Esophagus muscularis mucosa (tissue), 3 donors: ENCODE data around the gene ZNF200.

Experiments used
- CTCF ChIP-seq, 3 experiments: fragments of 200-600 bp in 2 of 3; fragments of 450-650 bp in 1 of 3; sonication (generic) in 2 of 3; IDR thresholded peaks; one replicate each; pipeline ENCODE4 v1.5.1; 2017 to 2019; ENCODE audit warnings: antibody characterized with exemption in 3 of 3, mild to moderate bottlenecking in 2 of 3, moderate library complexity in 1 of 3
- POLR2AphosphoS5 ChIP-seq, 2 donors: sonication (generic); formaldehyde crosslinking; IDR thresholded peaks; one replicate each; pipeline ENCODE4 v1.6.1; 2017; ENCODE audit warnings: antibody characterized with exemption in 2 of 2

GRCh38 chr16:3212006-3212405 lies 23.0 kb downstream of the ZNF200 start:
- TF ChIP-seq CTCF (IDR thresholded peaks at IDR 0.05) = no peak
- no peak for TF ChIP-seq POLR2AphosphoS5 (IDR thresholded peaks at IDR 0.05)
